GM21360 (cell line): ENCODE data around the gene SGSM2.
A peak's percentile ranks its signal among the peaks of the same experiment; 100 is the strongest.

Experiments used
- ATAC-seq: cut with Tn5 transposase; IDR thresholded peaks from one replicate; pipeline ENCODE4 v1.9.1; 2021; ENCODE audit warnings: mild to moderate bottlenecking, moderate library complexity; ENCODE audit not compliant: unreplicated experiment

Gene SGSM2

GRCh38 chr17:2397247-2398171 is 60.2 kb downstream of the SGSM2 start:
- ATAC-seq = no peak

DNA sequence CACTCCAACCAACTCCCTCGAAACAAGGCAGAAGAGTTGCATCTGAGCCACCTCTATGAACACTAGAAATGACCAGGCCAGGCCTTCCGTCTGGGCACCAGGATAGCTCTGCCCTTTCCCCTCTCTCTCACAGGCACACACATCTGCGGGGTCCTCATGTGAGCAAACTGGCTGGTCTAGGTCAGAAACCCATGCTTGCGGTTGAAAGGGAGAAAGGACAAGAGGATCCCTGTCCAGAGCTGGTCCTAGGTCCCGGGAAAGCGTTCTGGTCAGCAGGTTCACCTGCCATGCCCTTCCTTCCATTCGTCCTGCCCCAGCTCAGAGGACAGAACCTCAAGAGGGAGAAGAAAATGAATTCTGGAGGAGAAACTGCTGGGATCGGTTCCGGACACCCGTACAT is 60.9 kb downstream of the SGSM2 start:
- no peak for ATAC-seq

DNA sequence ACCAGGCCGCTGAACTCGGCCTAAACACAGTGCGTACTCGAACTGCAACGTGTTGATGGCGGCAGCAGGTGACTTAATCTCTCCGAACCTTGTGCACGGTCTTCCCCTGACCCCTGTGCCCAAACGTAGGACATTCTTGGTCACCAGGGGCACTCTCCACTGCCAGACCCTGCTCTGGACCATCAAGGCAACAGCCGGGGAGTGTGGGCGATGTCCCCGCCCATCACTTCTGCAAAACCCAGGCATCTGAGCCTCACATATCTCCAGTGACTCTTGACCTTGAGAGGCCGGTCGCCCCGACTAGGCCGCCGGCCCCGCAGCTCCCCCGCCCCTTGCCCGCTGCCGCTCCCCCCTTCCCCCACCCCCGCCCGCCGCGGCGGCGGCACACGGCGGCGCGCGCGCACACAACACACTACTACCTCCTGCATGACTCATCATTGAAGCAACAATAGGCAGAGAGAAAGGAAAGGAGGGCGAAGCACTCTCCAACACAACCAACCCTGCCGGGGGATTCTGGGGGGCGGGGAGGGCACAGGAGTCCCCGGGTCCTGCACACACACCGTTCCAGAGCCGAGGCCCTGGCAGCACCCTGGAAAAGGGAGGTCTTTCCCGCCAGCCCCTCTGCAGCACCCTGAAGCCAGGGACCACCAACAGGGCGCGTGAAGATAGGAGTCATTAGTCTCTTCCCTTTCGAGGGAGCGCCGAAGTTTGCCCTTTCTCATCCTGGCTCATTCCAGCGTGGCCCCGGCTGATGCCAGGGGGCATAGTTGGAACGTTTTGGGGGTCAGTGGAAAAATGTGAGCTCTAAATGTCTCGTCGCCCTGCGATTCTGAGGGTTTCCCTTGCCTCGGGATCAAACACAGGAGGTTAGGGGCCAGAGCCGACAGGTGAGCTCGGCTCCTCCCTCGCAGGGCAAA is 61.6 kb downstream of the SGSM2 start:
- ATAC-seq = no peak

GRCh38 chr17:2399572-2400473 is 62.5 kb downstream of the SGSM2 start:
- ATAC-seq = peak; percentile 30

DNA sequence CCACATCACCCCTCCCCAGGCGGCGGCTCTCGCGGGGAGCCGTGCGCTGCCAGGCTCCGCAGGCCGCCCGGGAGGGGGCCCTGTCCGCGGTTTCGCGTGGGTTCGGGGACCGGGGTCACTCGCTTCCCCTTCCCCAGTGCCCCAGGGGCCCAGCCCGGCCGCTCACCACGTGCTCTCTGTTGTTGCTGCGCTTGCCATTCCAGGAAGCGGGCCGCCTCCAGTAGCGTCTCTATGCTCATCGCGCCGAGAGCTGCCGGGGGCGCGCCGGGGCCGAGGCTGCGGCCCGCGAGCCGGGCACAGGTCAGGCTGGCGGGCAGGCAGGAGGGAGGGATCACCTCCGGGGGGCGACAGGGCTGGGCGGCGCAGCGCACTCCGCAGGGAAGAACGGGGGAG is 63.2 kb downstream of the SGSM2 start:
- ATAC-seq = no peak

DNA sequence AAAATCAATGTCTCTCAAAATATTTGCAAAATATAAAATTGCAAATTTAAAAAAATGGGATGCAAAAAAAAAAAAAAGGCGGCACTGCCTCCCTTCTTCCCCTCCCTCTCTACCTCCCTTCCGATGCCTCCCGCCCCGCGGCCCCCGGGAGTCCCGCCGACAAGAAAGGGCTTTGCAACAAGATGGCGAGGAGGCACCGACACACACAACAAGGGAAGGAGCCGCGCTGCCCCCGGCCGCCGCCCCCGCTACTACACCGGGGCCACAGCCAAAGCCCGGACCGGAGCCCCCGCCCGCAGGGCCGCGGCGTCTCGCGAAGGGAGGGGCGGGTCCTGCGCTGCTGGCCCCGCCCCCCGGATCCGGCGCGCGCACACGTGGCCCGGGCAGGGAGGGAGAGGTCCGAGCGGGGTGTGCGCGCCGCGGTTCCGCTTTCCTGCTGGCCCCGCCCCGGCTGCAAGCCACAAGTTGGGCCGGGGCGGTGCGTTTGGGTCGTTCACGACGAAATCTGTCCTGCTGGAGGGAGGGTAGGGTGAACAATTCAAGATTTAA is 63.6 kb downstream of the SGSM2 start, which contains the start of gene MNT:
Gene MNT (minus strand): TSS at position 184 of the 549 bp plus-strand sequence. CDS start 348 bp downstream, outside the sequence.
- ATAC-seq = peak; percentile 33

GRCh38 chr17:2401426-2402221 is 64.3 kb downstream of the SGSM2 start:
- peak; percentile 42 for ATAC-seq

DNA sequence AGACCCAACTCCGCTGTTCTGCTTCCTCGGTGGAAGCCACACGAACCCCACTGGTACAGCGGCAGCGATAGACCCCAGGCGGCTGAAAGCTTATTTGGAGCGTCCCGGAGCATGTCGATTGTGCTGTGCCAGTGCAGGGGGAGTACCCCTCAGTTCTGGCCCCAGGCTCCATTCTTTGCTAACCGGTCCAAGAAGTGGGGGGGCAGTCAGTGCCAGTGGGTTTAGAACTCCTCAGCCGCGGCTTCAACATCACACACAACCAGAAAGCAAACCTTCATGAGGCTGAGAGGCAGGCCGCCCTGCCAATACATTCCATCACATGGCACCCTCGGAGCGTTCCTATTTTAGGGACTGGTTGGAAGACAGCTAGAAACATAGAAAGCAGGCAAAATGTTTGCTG is 65.2 kb downstream of the SGSM2 start:
- ATAC-seq = no peak

- ATAC-seq = no peak
Observed at GRCh38 chr17:2403044-2403443, 65.7 kb downstream of the SGSM2 start.

DNA sequence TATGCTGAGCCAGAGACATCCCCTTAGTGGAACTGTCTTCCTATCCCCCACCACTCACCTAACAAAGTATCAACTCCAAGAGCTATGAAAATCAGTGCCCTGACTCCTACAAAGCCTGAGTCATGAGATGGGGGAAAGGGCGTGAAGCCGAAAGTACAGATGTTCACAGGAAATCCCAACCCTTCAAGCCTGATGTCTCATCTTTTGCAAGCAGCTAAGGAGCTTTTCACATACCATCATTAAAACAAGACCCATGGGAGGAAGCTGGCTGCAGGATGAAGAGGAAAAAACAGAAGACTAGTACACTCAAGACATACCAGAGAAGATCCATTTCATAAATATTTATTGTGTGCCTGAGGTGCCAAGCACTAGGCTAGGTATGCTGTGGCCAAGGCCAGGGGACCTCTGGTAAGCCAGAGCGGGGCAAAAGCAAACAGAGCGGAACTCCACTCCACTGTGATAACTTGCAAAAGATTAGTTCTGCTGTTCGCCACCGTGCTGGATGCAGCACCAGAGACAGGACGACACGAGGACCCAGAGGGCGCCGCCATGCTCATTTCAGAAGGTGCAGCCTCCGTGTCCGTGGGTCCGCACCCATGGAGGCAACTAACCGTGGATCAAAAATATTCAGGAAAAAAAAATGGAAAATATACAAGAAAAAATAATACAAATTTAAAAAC is 68.1 kb downstream of the SGSM2 start:
- ATAC-seq = no peak

- no peak for ATAC-seq
Observed at GRCh38 chr17:2406271-2406902, 69.1 kb downstream of the SGSM2 start.

GRCh38 chr17:2406903-2407790 is 69.8 kb downstream of the SGSM2 start:
- no peak for ATAC-seq

DNA sequence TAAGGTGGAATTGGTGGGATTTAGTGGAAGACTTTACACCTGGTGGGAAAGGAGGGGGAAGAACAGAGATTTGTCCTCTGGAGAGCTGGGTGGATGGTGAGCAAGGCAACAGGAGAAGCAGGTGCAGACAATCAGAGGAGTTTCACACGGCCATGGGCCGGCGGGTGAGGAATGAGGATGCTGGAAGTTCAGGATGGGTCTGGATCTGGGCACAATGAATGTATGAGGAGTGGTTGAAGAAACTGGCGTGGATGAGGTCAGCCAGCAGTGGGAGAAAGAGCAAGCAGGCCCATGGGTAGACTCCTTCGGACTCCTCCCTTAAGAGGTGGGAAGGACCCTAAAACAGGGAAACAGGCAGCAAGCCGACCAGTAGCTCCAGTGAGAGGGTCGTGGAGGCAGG is 73.7 kb downstream of the SGSM2 start:
- ATAC-seq = no peak

DNA sequence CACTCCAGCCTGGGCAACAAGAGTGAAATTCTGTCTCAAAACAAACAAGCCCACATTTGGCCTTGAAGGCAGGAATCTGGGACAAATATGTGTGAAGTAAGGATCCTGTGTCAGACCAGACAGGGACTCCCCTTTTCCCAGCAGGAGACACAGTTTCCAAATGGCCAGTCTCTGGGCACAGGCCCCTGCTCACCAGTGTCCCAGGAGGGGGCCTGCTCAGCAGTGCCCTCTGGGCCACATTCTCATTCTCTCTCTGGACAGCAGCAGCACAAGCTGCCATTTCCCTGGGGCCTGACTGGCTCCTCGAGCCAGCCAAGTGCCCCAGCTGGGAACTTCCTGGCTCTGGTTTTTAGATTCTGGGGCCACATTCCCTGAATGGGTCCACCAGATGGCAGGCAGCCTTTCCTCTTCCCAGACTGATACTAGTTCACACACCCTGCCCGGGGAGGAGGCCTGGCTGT is 75.3 kb downstream of the SGSM2 start:
- ATAC-seq = no peak

DNA sequence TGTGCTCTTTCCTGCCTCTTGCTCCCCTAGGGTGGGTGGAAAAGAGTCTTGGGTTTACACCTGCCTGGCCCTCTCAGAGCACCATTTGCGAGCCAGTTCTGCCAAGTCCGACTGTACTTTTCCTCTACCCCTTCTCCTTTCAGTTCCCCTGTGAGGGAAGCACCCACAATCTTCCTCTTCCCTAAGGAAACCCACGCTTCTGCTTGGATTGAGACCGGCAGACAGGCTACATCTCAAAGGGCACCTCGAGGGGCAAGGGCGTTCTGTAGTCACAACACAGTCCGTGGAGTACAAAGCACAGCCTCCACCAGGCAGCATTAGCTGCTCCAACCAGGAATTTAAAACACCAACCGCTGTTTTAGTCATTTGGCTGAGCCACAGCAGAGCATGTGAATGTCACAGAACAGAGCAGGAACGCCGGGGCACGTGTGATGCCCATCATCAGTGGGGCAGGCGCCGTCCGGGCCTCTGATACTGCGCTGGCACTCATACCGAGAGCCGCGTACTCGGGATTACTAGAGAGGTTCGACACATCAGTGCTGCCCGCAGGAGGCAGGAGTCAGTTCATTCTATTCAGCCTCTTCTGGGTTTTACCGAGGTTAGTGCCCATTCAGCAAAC is 77.3 kb downstream of the SGSM2 start:
- ATAC-seq = no peak

DNA sequence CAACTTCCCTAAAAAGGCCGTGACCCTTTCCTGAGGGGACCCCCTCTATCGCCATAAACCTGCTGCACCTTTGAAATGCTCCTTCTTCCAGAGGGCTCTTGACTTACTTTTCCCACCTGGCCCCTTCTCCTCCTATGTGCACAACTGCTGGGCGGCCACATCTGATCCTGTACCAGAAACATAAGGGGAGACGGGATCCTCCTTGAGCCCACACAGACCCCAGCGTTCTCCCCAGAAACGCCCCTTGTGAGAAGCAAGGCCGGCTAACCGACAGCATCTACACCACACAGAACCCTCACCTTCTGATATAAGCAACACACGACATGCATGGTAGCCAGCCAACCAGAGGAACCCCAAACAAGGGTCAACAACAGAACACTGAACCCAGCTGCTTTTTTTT is 77.8 kb downstream of the SGSM2 start:
- no peak for ATAC-seq
